HK-2 (cell line): Measurements from ENCODE around the gene UNC93B1.

ENCODE experiments used
- DNase-seq: peaks from one replicate; pipeline ENCODE4 v3.0.0-alpha.2; 2018; ENCODE audit not compliant: unreplicated experiment

UNC93B1 gene

GRCh38 chr11:68022531-68022930 is 18.6 kb upstream of the UNC93B1 start:
- no peak for DNase-seq

GRCh38 chr11:68021167-68021787 is 17.4 kb upstream of the UNC93B1 start:
- no peak for DNase-seq

- DNase-seq = no peak
These were observed 16.7 kb upstream of the UNC93B1 start for GRCh38 chr11:68020575-68020974.

- no peak for DNase-seq
These were observed 15.6 kb upstream of the UNC93B1 start for GRCh38 chr11:68019486-68019885.

GRCh38 chr11:68018730-68019190 is 14.9 kb upstream of the UNC93B1 start:
- no peak for DNase-seq

GRCh38 chr11:68017980-68018729 is 14.3 kb upstream of the UNC93B1 start:
- DNase-seq = no peak

- DNase-seq = no peak
These were observed 13.3 kb upstream of the UNC93B1 start for GRCh38 chr11:68016904-68017817.

GRCh38 chr11:68016161-68016903 is 12.4 kb upstream of the UNC93B1 start:
- DNase-seq = no peak

- DNase-seq = no peak
These were observed 11.6 kb upstream of the UNC93B1 start for GRCh38 chr11:68015467-68015866.

GRCh38 chr11:68014947-68015447 is 11.1 kb upstream of the UNC93B1 start:
- no peak for DNase-seq

- DNase-seq = peak; percentile 72
These were observed 10.5 kb upstream of the UNC93B1 start for GRCh38 chr11:68014157-68014946.

- DNase-seq = no peak
These were observed 9.8 kb upstream of the UNC93B1 start for GRCh38 chr11:68013611-68014156.

GRCh38 chr11:68012843-68013610 is 9.1 kb upstream of the UNC93B1 start:
- peak; percentile 84 for DNase-seq

GRCh38 chr11:68012044-68012842 is 8.3 kb upstream of the UNC93B1 start:
- no peak for DNase-seq

- no peak for DNase-seq
These were observed 7.4 kb upstream of the UNC93B1 start for GRCh38 chr11:68011051-68011943.

GRCh38 chr11:68010090-68011041 is 6.5 kb upstream of the UNC93B1 start, which contains the start of gene ALDH3B1:
Gene ALDH3B1 (plus strand): TSS chr11:68010327. CDS start chr11:68015298, 4,971 bp downstream.
- DNase-seq = peak; percentile 91
